IMR-90 (cell line): Measurements from ENCODE around the gene ENAH. TPM values are rescaled to one million over a fixed set of nuclear protein-coding genes. Genes with fewer than 3 reads are reported as not detected.
A peak's percentile ranks its signal among the peaks of the same experiment; 100 is the strongest.

ENCODE experiments used
- ATAC-seq: fragments of 200-7000 bp; cut with Tn5 transposase; 2 replicates; pipeline ENCODE4 v1.9.1; 2020; ENCODE audit warnings: low read depth, mild to moderate bottlenecking, moderate library complexity
- BruUV-seq: library from RNA; stranded (reverse); fragments of 400-500 nt; replicated peaks from 2 replicates; lab custom pipeline; 2021; lab: Mats Ljungman, UMichigan
- CTCF ChIA-PET: fragments of 300-600 bp; formaldehyde crosslinking; extraction: SDS; loops from one replicate; lab custom pipeline; 2021; ENCODE audit warnings: antibody characterized with exemption; lab: Yijun Ruan, JAX
- POLR2A ChIA-PET: fragments of 300-600 bp; sonication (Branson Sonifier 250); formaldehyde crosslinking; loops from one replicate; lab custom pipeline; 2022; ENCODE audit warnings: antibody characterized with exemption; ENCODE audit not compliant: unreplicated experiment; lab: Charles Lee
- DNase-seq: peaks from one replicate; pipeline ENCODE4 v3.0.0; 2013
- H2AFZ ChIP-seq: replicated peaks from 2 replicates; pipeline ENCODE3; 2013; ENCODE audit warnings: low read length, mild to moderate bottlenecking; ENCODE audit not compliant: poor library complexity
- H2AK5ac ChIP-seq: 2 replicates; pipeline ENCODE4 v1.6.1; 2013; ENCODE audit warnings: low read depth, low read length, inconsistent platforms
- H2AK9ac ChIP-seq: replicated peaks from 2 replicates; pipeline ENCODE3; 2013; ENCODE audit warnings: mild to moderate bottlenecking, low read depth, low read length, moderate library complexity; ENCODE audit not compliant: poor library complexity
- H2BK120ac ChIP-seq: 2 replicates; pipeline ENCODE4 v1.6.1; 2013; ENCODE audit warnings: low read depth, low read length, inconsistent platforms
- H2BK15ac ChIP-seq: 3 replicates; pipeline ENCODE4 v1.6.1; 2013; ENCODE audit warnings: low read depth, low read length, inconsistent platforms
- H2BK20ac ChIP-seq: 2 replicates; pipeline ENCODE4 v1.6.1; 2013; ENCODE audit warnings: low read depth, mild to moderate bottlenecking, inconsistent platforms, low read length, moderate library complexity
- H2BK5ac ChIP-seq: 2 replicates; pipeline ENCODE4 v1.6.1; 2013; ENCODE audit warnings: mild to moderate bottlenecking, low read depth, low read length, inconsistent platforms; ENCODE audit not compliant: poor library complexity, severe bottlenecking
- H3K14ac ChIP-seq: replicated peaks from 2 replicates; pipeline ENCODE4 v1.6.1; 2013; ENCODE audit warnings: low read depth, low read length, inconsistent platforms
- H3K18ac ChIP-seq: 2 replicates; pipeline ENCODE4 v1.6.1; 2013; ENCODE audit warnings: low read depth, low read length, control low read depth
- H3K23ac ChIP-seq: 2 replicates; pipeline ENCODE4 v1.6.1; 2013; ENCODE audit warnings: low read depth, low read length, inconsistent platforms
- H3K27ac ChIP-seq: 2 replicates; pipeline ENCODE4 v1.5.1; 2013; ENCODE audit warnings: mild to moderate bottlenecking, control low read depth, low read length; ENCODE audit not compliant: insufficient read depth
- H3K27me3 ChIP-seq: 2 replicates; pipeline ENCODE4 v1.6.1; 2013; ENCODE audit warnings: low read length; ENCODE audit not compliant: control insufficient read depth, insufficient read depth
- H3K36me3 ChIP-seq: 2 replicates; pipeline ENCODE4 v1.6.1; 2013; ENCODE audit warnings: low read length, mixed read lengths; ENCODE audit not compliant: control insufficient read depth, insufficient read depth
- H3K4ac ChIP-seq: 2 replicates; pipeline ENCODE4 v1.6.1; 2013; ENCODE audit warnings: low read depth, low read length, inconsistent platforms
- H3K4me1 ChIP-seq: 2 replicates; pipeline ENCODE4 v1.6.1; 2013; ENCODE audit warnings: low read length, mixed read lengths; ENCODE audit not compliant: control insufficient read depth, insufficient read depth
- H3K4me2 ChIP-seq: 2 replicates; pipeline ENCODE4 v1.6.1; 2013; ENCODE audit warnings: low read depth, mild to moderate bottlenecking, control low read depth, low read length, moderate library complexity
- H3K4me3 ChIP-seq: 2 replicates; pipeline ENCODE4 v1.5.1; 2013; ENCODE audit warnings: low read depth, mild to moderate bottlenecking, control low read depth, low read length, moderate library complexity; ENCODE audit not compliant: insufficient read depth
- H3K56ac ChIP-seq: 2 replicates; pipeline ENCODE4 v1.6.1; 2013; ENCODE audit warnings: low read length, inconsistent platforms; ENCODE audit not compliant: insufficient read depth; ENCODE audit errors: extremely low read depth
- H3K79me1 ChIP-seq, 2 experiments: 2 replicates each; pipeline ENCODE4 v1.6.1; 2013; ENCODE audit warnings: low read length in 2 of 2, inconsistent platforms in 1 of 2, low read depth in 1 of 2
- H3K9ac ChIP-seq: 2 replicates; pipeline ENCODE4 v1.6.1; 2013; ENCODE audit warnings: low read depth, low read length, control low read depth
- H3K9me1 ChIP-seq: 2 replicates; pipeline ENCODE4 v1.6.1; 2013; ENCODE audit warnings: low read length, inconsistent platforms; ENCODE audit not compliant: insufficient read depth
- H3K9me3 ChIP-seq: 2 replicates; pipeline ENCODE4 v1.6.1; 2013; ENCODE audit warnings: low read length; ENCODE audit not compliant: control insufficient read depth, insufficient read depth
- H4K20me1 ChIP-seq: 2 replicates; pipeline ENCODE4 v1.6.1; 2013; ENCODE audit warnings: low read length, inconsistent platforms; ENCODE audit not compliant: insufficient read depth
- H4K5ac ChIP-seq: 2 replicates; pipeline ENCODE4 v1.6.1; 2013; ENCODE audit warnings: mild to moderate bottlenecking, low read depth, low read length, control low read depth
- H4K8ac ChIP-seq, 2 experiments: 2 replicates each; pipeline ENCODE4 v1.6.1; 2013; ENCODE audit warnings: low read depth in 2 of 2, low read length in 2 of 2, control low read depth in 1 of 2, inconsistent platforms in 1 of 2
- H4K91ac ChIP-seq: 2 replicates; pipeline ENCODE4 v1.6.1; 2013; ENCODE audit warnings: low read depth, low read length, inconsistent platforms; ENCODE audit not compliant: insufficient read depth
- CEBPB ChIP-seq: IDR thresholded peaks from 2 replicates; pipeline ENCODE4 v1.6.1; 2012; ENCODE audit warnings: low read depth, low read length, improper control_type of control experiment
- CTCF ChIP-seq: conservative IDR thresholded peaks from 2 replicates; pipeline ENCODE4 v1.5.1; 2012; ENCODE audit warnings: mild to moderate bottlenecking, low read depth, low read length, improper control_type of control experiment
- MAZ ChIP-seq: IDR thresholded peaks from 2 replicates; pipeline ENCODE4 v1.6.1; 2012; ENCODE audit warnings: low read depth, mild to moderate bottlenecking, low read length, improper control_type of control experiment, moderate library complexity, borderline replicate concordance
- MXI1 ChIP-seq: IDR thresholded peaks from 2 replicates; pipeline ENCODE4 v1.6.1; 2012; ENCODE audit warnings: low read depth, mild to moderate bottlenecking, low read length, moderate library complexity, borderline replicate concordance
- NFE2L2 ChIP-seq: fragments of 150-350 bp; IDR thresholded peaks from 2 replicates; pipeline ENCODE4 v1.6.1; 2016; ENCODE audit warnings: low read depth, mild to moderate bottlenecking, low read length
- POLR2A ChIP-seq: IDR thresholded peaks from 2 replicates; pipeline ENCODE4 v1.6.1; 2012; ENCODE audit warnings: mild to moderate bottlenecking, low read depth, low read length
- RFX5 ChIP-seq: IDR thresholded peaks from 2 replicates; pipeline ENCODE4 v1.8.0; 2012; ENCODE audit warnings: low read depth, mild to moderate bottlenecking, low read length, moderate library complexity
- SMC3 ChIP-seq: fragments of 150-350 bp; IDR thresholded peaks from 2 replicates; pipeline ENCODE4 v1.6.1; 2016; ENCODE audit warnings: low read depth, mild to moderate bottlenecking, antibody characterized with exemption, low read length, moderate library complexity
- USF2 ChIP-seq: fragments of 150-350 bp; IDR thresholded peaks from 2 replicates; pipeline ENCODE4 v1.6.1; 2017; ENCODE audit warnings: mild to moderate bottlenecking, antibody characterized with exemption, low read length, low read depth
- WGBS, 2 experiments: methylation state at CpG; one replicate each; pipeline versions ENCODE4 v1.1.5 to v1.1.7; 2013; ENCODE audit warnings: missing lambda C conversion rate in 2 of 2; ENCODE audit not compliant: insufficient read length in 1 of 2; ENCODE audit errors: extremely low coverage in 2 of 2; 5-methylcytosine and 5-hydroxymethylcytosine counted together
- dilution Hi-C: fragments of 300-500 bp; cut with HindIII; formaldehyde crosslinking; loops from one replicate; pipeline ENCODE4 v1.14.3; 2018; ENCODE audit warnings: low sequenced_read_pairs; ENCODE audit not compliant: unreplicated experiment
- in situ Hi-C: fragments of 300-500 bp; cut with MboI; formaldehyde crosslinking; loops from 3 replicates; pipeline ENCODE4 v1.14.3; 2019; ENCODE audit warnings: low sequenced_read_pairs, inconsistent platforms, mixed read lengths
- intact Hi-C: fragments of 100-400 bp; cut with micrococcal nuclease; formaldehyde crosslinking; loops from 2 replicates; pipeline ENCODE4 v1.10.0; 2022
- polyA plus RNA-seq, 3 experiments: library from polyadenylated mRNA; depleted of rRNA; stranded (reverse); fragments of >200 nt; gene quantifications; 2 replicates each; pipeline ENCODE4 v1.2.3, GENCODE V29; 2012; ENCODE audit warnings: low replicate concordance in 1 of 3
- total RNA-seq: library from RNA; depleted of rRNA; stranded (reverse); fragments of >200 nt; gene quantifications from 2 replicates; pipeline ENCODE4 v1.2.3, GENCODE V29; 2012

Gene ENAH
- total and polyA plus RNA-seq, 2 of the 4 experiments (the other 2 are of a cell fraction) = 61.3 to 86.9 TPM

GRCh38 chr1:225700889-225701465, 48.1 kb upstream of the ENAH start:
- Histone ChIP-seq H2BK20ac (peak overlapping the region; percentile 77), H4K5ac (peak overlapping the region; percentile 93), H4K20me1 (no peaks in the 10 kb centered on the region), H2AK5ac (peak overlapping the region; percentile 78), H3K36me3 (no peaks in the 10 kb centered on the region), H3K79me1 (no peaks in the 10 kb centered on the region), H3K4ac (peak overlapping the region; percentile 81), H3K27me3 (no peaks in the 10 kb centered on the region), H3K4me1 (peaks cover 17% of the 10 kb centered on the region), H2AFZ (peak overlapping the region; percentile 27), H2BK120ac (peak overlapping the region; percentile 87), H3K18ac (peak overlapping the region; percentile 99), H3K14ac (peak overlapping the region; percentile 81), H3K56ac (peak overlapping the region; percentile 83), H3K9me3 (no peaks in the 10 kb centered on the region), H3K4me3 (no peak overlapping the region), H2BK5ac (peak overlapping the region; percentile 91), H3K9ac (peak overlapping the region; percentile 53), H4K8ac (peak overlapping the region; percentile 87 to 89), H2BK15ac (peak overlapping the region; percentile 88), H4K91ac (peak overlapping the region; percentile 97), H3K23ac (peak overlapping the region; percentile 49), H2AK9ac (no peak overlapping the region), H3K4me2 (peak overlapping the region; percentile 56), H3K9me1 (peaks cover 3% of the 10 kb centered on the region), H3K27ac (peak overlapping the region; percentile 95)
- dilution Hi-C loops = no loop called here
- intact Hi-C loops = loop anchor here (1.0 kb wide), 1 partner anchor 46 kb away; no protein-coding TSS in a partner anchor
- TSS peak; percentile 87 for BruUV-seq
- TF ChIP-seq CTCF (no peak), SMC3 (no peak), MXI1 (no peak), MAZ (no peak), POLR2A (no peak), CEBPB (no peak), USF2 (peak; percentile 76; the same call in 1 of the 2 replicates), NFE2L2 (no peak), RFX5 (no peak)
- WGBS, 2 experiments = 83% methylated on average over 1 of the region's 4 CpGs; no CpG with 5 or more reads in 1 of the 2 experiments
- ChIA-PET CTCF (no interaction called here), POLR2A (no interaction called here)
- DNase-seq = peak; percentile 41
- in situ Hi-C loops = no loop called here
- ATAC-seq = no peak; the same call in 1 of the 2 replicates
